GM13976 (cell line): ENCODE data around the gene KCNMB4.

Source experiments
- DNase-seq: peaks from one replicate; pipeline ENCODE4 v3.0.0; 2012; ENCODE audit warnings: low spot score
- in situ Hi-C: fragments of 300-500 bp; cut with MboI; formaldehyde crosslinking; loops from one replicate; pipeline ENCODE4 v1.12.0; 2022; ENCODE audit warnings: low sequenced_read_pairs, mixed read lengths, inconsistent platforms; ENCODE audit not compliant: unreplicated experiment
- TF ChIP-seq, protein P1 (sequence below): IDR thresholded peaks from 2 replicates; pipeline ENCODE4 v1.5.1; 2012; ENCODE audit warnings: borderline replicate concordance, mild to moderate bottlenecking; ENCODE audit not compliant: insufficient read depth; ENCODE audit errors: extremely low read depth, missing control alignments, control extremely low read depth

Gene KCNMB4

DNA sequence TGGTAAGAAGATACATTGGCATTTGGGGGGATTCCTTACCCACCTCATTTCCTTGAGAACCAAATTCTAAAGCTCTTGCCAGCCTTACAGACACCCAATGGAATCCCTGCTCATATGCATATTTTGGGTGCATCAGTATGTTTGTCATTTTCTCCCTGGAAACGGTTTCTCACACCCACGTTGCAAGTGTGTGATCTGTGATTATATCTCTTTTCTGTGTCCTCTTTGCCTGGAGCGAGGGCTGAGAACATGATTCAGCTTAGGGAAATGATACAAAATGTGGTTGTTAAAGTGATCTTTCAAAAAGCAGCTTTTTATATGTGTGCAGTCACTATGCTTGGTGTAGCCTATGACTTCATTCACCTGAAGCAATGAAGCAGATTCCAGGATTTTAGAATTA lies 52.0 kb downstream of the KCNMB4 start:
- in situ Hi-C loops: no loop called here
- TF ChIP-seq, protein P1, sequence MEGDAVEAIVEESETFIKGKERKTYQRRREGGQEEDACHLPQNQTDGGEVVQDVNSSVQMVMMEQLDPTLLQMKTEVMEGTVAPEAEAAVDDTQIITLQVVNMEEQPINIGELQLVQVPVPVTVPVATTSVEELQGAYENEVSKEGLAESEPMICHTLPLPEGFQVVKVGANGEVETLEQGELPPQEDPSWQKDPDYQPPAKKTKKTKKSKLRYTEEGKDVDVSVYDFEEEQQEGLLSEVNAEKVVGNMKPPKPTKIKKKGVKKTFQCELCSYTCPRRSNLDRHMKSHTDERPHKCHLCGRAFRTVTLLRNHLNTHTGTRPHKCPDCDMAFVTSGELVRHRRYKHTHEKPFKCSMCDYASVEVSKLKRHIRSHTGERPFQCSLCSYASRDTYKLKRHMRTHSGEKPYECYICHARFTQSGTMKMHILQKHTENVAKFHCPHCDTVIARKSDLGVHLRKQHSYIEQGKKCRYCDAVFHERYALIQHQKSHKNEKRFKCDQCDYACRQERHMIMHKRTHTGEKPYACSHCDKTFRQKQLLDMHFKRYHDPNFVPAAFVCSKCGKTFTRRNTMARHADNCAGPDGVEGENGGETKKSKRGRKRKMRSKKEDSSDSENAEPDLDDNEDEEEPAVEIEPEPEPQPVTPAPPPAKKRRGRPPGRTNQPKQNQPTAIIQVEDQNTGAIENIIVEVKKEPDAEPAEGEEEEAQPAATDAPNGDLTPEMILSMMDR: no peak
- DNase-seq: no peak

GRCh38 chr12:70422631-70423030 lies 56.5 kb downstream of the KCNMB4 start:
- DNase-seq: no peak
- in situ Hi-C loops: no loop called here
- TF ChIP-seq, protein P1: no peak

GRCh38 chr12:70426620-70427019 lies 60.5 kb downstream of the KCNMB4 start:
- TF ChIP-seq, protein P1: no peak
- DNase-seq: no peak
- in situ Hi-C loops: no loop called here

GRCh38 chr12:70427611-70428010 lies 61.5 kb downstream of the KCNMB4 start:
- in situ Hi-C loops: no loop called here
- TF ChIP-seq, protein P1: no peak
- DNase-seq: no peak

DNA sequence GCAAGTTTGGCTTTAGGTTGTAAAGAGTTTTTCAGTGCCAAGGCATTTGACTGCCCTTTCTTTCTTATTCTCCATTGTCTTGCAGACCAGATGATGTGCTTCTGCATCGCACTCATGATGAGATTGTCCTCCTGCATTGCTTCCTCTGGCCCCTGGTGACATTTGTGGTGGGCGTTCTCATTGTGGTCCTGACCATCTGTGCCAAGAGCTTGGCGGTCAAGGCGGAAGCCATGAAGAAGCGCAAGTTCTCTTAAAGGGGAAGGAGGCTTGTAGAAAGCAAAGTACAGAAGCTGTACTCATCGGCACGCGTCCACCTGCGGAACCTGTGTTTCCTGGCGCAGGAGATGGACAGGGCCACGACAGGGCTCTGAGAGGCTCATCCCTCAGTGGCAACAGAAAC lies 64.3 kb downstream of the KCNMB4 start:
- no peak for DNase-seq
- in situ Hi-C loops: no loop called here
- TF ChIP-seq, protein P1: no peak

DNA sequence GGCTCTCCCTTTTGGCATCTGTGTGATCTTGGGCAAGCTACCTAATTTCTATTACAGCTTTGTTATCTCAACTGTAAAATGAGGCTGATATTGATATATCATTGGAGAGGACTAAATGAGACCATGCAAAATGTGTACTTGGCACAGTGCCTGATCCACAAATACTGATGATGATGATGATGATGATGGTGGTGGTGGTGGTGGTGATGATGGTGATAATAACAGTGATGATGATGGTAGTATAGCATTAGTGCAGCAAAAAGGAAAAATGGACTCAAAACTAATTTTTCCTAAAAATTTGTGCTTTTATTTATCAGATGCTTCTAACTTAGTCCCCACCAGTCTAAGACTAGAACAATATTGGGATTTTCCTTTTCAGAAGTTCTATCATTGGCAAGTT lies 70.7 kb downstream of the KCNMB4 start:
- TF ChIP-seq, protein P1: no peak
- DNase-seq: no peak
- in situ Hi-C loops: no loop called here
